GM19397 (cell line): ENCODE data around the gene TIMMDC1.
"Not testable (repeated sequence)": the region's sequence is repeated elsewhere in the genome, so short reads cannot be mapped to it uniquely, and the experiment has no call there.

Experiments
- ATAC-seq: cut with Tn5 transposase; IDR thresholded peaks from one replicate; pipeline ENCODE4 v1.9.1; 2021; ENCODE audit warnings: mild to moderate bottlenecking, moderate library complexity; ENCODE audit not compliant: unreplicated experiment

TIMMDC1 gene

DNA sequence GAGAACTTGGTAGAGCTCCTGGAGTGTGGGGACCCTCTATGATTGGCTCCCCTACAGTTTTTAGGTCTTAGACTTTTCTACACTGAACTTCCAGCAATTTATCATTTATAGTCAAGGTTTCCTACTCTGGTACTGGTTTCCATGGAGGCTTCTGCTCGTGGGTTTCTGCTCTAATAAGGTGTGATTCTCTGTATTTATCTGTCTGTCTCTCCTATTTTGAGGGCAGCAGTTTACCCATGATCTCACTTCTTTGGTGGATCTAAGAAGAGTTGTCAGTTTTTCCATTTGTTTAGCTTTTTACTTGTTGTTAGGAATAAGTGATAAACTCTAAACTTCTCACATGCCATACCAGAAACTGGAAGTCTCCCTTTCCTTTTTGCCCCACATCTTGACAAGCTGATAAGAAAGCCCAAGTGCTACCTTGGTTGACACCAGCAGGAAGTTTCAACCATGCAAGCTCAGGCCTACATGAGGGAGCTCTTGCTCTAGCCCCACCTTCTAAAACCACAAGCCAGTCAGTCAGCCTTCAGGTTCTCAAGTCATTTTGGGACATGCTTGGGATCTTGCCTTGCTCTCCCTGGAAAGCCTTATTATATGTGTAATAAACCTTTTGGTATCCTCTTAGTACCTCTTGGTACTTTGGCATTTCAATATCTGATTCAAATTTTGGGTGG, 10.0 kb downstream of the TIMMDC1 start:
- ATAC-seq: peak; percentile 58

DNA sequence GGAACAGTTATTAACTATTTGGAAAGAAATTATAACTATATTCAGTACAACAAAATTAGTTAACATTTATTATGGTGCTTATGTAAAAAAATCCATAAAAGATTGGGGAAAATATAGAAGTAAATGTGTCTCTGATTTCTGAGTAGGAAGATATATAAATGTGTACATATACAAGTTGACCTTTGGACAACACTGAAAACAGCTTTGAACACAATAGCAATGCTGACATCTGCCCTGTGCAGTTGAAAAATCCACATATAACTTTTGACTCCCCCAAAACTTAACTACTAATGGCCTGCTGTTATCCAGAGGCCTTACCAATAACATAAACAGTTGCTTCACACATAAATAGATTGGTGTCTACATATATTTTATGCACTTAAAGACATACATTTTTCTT, 12.3 kb downstream of the TIMMDC1 start:
- ATAC-seq: no peak

DNA sequence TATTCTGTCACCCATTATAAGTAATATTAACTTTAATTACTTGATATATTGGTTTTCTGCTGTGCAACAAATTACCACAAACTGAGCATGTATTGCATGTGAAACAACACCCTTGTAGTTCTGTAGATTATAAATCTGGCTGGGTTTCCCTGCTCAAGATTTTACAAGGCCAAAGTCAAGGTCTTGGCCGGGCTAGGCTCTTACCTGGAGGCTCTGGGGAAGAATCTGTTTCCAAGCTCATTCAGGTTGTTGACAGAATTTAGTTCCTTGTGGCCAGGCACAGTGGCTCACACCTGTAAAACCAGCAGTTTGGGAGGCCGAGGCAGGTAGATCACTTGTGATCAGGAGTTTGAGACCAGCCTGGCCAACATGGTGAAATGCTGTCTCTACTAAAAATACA, 16.3 kb downstream of the TIMMDC1 start:
- ATAC-seq: no peak

DNA sequence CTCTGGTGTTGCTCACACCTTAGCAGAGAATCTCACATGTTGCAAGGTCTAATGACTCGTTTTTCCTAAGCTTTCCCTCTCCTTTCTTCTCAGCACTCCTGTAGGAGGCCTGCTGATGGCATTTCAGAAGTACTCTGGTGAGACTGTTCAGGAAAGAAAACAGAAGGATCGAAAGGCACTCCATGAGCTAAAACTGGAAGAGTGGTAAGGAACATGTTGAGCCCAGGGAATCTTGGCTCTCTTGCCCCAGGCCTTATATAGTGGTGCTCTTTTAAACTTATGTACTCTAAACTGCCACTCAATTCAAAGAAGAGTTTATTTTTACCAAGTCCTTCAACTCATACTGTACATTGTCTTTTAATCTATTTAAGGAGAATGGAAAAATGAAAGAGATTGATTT, 18.8 kb downstream of the TIMMDC1 start:
- ATAC-seq: no peak

DNA sequence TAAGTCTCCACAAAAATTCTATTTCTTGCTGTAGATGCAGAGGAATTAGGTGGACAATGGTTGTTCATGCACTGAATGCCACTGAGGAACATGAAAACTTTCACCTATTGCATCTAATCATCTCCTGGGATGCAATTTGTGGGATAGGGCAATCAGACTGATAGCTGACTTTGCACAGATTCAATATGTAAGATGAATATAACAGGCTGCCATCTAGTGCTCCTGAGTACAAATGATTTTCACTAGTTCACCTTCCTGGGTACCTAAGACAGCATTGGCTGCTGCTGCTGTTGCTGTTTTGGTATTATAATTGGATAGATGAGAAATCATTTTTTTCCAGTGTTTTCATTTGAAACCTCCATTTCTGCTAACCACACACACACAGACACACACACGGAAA, 19.7 kb downstream of the TIMMDC1 start:
- ATAC-seq: no peak

DNA sequence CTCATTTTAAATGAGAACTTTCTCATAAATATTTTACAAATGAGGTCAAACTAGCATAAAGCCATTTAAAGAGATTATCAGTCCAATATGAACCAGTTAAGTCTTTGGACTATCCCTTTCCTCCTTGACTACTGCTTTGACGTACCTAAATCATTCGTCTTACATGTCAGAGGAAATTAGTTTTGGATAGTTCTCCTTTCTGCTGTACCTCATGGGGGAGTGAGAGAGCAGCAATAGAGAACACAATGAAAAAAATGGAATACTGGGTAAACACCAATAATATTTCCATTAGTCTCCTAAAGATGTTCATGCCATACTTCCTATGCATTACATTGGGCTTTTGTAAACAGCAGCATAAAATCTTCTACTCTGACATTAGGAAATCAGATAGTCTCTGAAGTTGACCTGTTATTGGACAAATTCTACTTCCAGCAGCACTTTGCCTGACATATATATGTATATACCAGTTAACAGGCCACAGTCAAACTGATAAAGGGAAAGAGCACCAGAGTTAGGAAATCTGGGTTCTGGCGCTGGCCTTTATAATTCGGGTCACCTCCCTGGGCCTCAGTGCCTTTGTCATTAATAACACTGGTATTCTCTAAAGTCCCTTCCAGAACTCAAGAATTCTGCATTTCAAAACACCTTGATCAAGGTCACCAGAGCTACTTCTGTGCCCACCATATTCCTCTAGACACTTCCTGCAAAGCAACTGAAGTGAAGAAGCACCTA, 26.8 kb downstream of the TIMMDC1 start:
- ATAC-seq: no peak

DNA sequence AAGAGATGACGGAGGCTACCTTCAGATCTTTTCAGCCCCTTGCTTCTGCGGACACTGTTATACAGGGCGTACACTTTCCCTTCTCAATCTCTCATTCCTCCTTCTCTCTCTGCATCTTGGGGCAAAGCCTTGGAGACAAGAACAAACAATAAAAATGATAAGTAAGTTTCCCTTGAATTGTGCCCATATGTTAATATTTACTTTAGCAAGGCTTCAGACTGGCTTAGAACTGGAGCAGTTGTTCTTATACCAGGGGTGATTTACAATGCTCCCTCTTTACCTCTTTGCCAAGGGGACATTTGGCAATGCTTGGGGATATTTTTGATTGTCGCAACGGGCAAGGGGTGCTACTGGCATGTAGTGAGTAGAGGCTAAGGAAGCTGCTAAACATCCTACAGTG, 29.4 kb downstream of the TIMMDC1 start:
- ATAC-seq: no peak

DNA sequence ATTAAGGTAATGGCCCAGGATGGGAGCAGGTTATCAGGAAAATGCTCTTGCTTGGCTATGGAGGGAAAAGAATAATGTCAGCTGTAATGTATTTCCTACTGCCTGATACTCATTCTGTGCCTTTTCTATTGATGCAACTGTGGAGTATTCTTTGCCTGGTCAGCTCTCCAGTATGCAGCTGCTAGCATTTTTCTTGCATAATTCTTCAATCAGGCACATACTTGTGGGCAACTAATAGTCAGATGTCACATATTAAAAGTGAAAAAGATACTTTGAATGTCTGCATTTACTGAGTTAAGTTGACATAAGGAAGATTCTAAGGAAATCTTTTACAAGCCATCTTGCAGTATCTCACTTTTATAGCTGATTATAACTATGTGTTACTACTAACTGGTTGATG, 31.5 kb downstream of the TIMMDC1 start:
- ATAC-seq: no peak

DNA sequence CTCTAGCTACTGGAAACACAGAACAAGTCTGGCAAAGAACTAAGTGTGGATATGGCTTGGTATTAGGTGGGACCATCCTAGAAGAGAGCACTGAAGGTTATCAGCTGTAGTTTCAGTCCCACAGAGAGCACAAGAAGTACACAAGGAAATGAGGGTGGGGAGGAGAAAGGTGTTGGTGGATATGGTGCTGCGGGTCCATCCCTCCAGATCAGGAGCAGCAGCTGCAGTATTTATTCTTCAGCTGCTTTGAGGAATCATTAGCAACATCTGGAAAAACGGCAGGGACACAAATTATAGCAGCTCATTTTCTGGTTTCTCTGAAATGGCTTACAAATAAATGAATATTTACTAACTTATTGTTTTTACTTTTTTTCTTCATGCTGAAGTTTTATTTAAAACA, 32.1 kb downstream of the TIMMDC1 start:
- ATAC-seq: no peak

DNA sequence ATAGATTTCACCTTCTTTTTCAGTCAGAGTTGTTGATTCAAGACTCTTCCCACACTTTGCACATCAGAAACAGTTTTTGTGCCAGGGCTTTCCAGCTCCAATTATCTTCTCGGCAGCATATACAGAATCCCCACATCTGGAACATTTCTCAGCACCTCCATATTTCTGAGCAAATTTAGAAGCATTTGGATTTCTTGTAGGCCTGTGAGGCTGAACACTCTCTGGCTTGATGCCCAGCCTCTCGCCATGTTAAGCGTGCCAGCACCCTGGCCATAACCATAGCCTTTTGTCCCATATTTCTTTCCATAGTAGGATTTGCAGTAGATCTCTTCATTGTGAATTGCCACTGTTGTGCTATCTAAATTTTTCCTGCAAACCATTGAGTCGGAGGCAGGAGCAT, 32.8 kb downstream of the TIMMDC1 start:
- ATAC-seq: no peak

DNA sequence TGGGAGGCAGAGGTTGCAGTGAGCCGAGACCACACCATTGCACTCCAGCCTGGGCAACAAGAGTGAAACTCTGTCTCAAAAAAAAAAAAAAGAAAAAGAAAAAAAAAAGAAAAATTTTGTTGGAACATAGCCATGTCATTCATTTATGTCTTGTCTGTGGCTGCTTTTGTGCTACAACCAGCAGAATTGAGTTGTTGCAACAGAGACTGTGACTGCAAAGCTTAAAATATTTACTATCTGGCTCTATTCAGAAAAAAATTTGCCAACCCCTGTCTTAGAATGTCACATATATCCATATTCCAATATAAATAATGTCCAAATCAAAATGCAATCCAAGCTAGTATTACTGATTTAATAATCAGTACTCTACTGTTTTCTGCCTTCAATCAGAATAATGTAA, 35.9 kb downstream of the TIMMDC1 start:
- no peak for ATAC-seq

DNA sequence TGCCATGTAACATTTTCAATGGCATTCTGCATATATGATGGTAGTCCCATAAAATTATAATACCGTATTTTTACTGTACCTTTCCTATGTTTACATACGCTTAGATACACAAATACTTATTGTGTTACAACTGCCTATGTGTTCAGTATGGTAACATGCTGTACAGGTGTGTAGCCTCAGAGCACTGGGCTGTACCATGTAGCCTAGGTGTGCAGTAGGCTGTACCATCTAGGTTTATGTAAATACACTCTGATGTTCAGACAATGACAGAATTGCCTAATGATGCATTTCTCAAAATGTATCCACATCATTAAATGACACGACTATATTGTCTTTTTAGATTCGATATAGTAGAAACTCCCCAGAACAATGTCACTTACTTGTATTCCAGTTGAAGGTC, 38.4 kb downstream of the TIMMDC1 start:
- ATAC-seq: no peak

DNA sequence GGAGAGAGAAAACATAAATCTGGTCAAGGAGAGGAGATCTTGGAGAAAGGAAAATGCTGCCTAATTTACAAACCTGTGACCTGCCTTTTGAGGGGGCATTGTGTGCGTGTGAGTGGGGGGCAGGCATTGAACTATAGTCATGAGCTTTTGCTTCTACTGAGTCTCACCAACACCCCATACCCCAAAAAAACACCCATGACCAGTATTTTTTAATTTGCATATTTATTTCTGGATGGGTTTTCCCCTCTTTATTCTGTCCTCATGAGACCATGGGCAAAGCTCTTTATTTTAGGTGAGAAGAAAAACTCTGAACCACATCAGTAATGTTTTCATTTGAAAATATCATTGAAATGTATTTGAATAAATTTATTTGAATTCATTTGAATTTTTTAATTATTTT, 40.4 kb downstream of the TIMMDC1 start:
- no peak for ATAC-seq

DNA sequence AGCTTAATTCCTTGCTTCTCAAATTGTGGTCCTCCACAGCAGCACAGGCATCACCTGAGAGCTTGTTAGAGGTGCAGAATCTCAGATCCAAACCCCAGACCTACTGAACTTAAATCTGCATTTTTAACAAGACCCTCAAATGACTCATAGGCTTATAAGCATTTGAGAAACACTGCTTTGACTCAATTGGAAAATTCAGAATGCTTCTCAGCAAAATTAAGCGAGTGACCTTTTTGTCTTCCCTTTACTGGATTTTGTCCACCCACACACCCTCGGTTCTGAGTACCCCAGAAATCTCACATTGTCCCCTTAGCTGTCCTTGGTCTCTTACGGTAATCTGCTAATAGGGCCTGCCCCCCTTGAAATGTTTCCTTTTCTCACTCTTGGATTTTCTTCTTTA, 43.2 kb downstream of the TIMMDC1 start:
- ATAC-seq: no peak

DNA sequence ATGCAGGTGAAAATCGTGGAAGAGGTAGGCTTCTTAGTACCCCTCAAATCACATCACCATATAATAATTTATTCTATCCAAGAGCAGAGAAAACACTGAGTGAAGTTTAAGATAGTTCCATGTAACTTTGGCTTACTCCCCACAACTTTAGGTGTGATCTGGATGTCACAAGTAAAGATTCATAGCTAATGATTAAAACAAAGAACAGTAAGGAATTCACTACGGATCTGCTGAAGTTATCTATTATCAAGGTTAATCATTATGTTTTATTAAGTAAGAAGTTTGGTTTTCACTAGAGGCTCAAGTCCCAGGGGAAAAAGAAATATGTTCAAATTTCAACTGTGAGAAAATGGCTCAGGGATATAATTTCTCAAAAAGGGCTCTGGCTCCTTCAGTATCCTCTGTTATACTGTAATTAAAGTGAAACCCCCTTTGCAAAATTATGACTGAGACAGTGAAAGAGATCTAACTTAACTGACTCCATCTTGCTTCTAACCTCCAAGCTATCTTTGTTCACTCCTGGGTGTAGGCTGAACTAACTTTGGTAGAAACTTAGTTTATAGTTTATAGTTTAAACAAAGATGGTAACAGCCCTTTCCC, 43.9 kb downstream of the TIMMDC1 start:
- ATAC-seq: no peak

DNA sequence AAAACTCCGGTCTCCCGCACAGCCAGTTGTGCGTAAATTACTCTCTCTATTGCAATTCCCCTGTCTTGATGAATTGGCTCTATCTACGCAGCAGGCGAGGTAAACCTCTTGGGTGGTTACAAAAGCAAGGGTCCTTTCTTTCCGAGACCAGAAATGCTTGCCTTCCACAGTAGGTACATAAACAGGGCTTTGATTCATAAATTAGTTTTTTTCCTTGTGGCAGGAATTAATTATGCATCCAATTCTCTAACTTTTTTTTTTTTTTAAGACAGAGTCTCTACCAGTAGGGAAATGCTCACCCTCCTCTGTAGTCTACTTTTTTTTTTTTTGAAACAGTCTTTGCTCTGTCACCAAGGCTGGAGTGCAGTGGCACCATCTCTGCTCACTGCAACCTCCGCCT, 44.8 kb downstream of the TIMMDC1 start:
- no peak for ATAC-seq

DNA sequence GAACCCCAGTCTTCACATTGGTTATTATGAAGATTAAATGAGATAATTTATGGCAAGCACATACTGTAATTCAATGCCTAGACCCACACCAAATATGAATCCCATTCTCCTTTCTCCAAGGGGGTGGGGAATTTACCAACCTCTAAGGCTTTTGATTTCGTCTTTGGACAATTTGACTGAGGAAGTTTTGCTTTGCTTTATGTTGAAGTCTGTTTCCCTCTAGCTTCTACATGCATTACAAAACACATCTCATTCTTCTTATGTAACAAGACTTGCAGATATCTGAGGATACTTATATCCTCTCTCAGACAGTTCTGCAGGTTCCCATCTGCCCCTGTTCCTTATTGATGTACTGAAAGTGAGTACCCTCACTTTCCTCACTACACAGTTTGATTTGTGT, 48.9 kb downstream of the TIMMDC1 start:
- no peak for ATAC-seq

DNA sequence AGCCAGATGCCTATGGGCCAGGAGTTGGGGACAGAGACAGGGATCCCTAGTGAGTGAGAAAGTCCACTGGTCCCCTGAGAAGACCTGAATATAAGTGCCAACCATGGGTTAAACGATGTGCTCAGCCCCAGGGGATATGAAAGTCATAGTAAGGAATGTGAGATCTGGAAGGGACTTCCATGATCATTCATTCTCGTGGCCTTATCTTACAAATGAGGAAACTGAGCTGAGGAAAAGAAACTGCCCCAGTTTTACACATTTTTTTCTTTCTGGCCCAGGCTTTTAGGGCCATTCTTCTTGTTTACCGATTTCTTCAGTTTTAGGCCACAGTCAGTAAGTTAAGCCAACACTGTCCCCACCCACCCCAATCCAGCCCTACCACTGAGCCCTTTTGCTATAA, 50.0 kb downstream of the TIMMDC1 start:
- no peak for ATAC-seq

DNA sequence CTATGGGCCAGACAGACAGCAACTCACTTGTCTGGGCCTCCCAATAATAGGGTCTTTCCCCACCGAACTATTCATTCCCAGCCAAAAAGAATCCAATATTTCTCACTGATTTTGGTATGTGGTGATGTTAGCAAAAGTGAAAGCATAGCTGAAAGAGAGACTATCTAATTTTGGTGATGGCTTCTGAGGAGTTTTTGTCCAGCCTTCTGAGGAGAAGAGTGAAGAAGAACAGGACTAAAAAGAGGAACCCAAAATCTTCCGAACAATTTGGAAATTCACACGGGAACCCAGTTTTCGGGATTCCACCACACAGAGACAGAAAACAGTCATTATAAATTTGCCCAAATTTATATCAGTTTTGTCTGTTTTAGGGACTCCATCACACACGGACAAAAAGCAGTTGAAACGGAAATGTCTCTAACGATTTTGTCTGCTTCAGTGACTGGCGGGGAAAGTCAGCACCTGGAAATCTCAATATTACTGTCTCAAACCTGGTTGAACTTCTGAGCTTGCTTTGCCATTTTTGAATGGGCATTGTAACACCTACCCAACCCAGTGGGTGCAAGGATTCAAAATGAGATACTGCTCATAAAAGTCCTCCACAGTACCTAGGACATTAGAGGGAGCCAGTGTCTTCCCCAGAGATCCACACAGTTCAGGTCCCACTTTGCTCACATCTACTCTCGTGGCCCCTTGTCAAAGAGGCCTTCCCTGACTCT, 52.0 kb downstream of the TIMMDC1 start:
- peak; percentile 40 for ATAC-seq

DNA sequence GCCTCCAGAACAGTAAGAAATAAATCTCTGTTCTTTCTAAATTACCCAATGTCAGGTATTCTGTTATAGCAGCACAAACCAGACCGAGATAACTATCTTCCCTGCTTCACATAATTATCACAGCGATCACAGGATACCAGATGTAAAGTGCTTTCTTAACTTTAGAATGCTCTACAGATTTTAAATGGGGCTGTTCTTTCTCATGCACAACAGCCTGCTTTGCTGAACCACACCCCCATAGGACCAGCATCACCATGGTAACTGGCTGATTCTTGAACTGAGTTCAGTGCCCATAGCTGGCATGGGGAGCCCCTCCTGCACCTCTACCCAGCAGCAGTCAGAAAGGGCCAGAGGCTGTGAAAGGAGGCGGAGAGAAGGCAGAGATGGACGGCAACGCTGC, 53.3 kb downstream of the TIMMDC1 start:
- ATAC-seq: no peak

DNA sequence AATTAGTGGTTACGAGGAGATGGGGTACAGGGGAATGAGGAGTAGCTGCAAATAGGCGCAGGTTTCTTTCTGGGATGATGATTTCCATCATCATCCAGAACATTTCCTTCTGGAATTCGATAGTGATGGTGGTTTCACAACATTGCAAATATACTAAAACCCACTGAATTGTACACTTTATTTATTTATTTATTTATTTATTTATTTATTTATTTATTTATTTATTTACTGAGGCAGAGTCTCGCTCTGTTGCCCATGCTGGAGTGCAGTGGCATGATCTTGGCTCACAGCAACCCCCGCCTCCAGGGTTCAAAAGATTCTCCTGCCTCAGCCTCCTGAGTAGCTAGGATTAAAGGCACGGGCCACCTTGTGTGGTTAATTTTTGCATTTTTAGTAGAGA, 54.6 kb downstream of the TIMMDC1 start:
- not testable (repeated sequence) for ATAC-seq
